ENCODE data around the gene ZNF423.

Gene ZNF423

DNA sequence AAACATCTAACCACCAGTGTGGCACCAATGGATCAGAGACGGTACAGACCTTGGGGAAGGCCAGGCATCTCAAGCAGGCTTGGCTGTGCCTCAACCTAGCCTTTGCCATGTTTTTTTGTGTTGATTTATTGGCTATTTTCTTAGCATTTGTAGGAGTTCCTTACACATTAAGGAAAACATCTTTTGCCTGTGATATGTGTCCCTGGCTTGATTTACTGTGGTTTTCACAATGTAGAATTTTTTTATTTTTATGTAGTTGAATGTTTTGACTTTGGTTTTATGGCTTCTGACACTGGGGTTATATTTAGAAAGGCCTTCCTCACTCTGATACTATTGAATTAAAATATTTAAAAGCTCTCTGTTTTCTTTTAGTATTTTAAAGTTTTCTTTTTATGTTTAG lies 132.6 kb downstream of the ZNF423 start:
- Histone ChIP-seq H3K9me2 (replicated peaks; ENCODE audit: insufficient read depth, low read length) (no peaks in the 10 kb centered on the region), H3K79me2 (ENCODE audit: low read length) (no peaks in the 10 kb centered on the region), H3K27me3 (replicated peaks; ENCODE audit: insufficient read depth, low read length) (peaks cover 15% of the 10 kb centered on the region; the same call in 1 of the 2 replicates), H4K20me1 (ENCODE audit: insufficient read depth, low read length) (no peaks in the 10 kb centered on the region), H3K4me3 (ENCODE audit: low read length) (no peak overlapping the region), H3K27ac (ENCODE audit: low read length) (no peak overlapping the region), H3K9me3 (replicated peaks; ENCODE audit: insufficient read depth, low read length) (no peaks in the 10 kb centered on the region), H3F3A (ENCODE audit: insufficient read depth, low read length) (no peaks in the 10 kb centered on the region), H3K9ac (ENCODE audit: low read length) (no peak overlapping the region), H2AFZ (ENCODE audit: low read length) (no peak overlapping the region), H3K4me2 (ENCODE audit: low read depth, low read length) (no peak overlapping the region), H3K4me1 (ENCODE audit: low read length) (no peaks in the 10 kb centered on the region), H3K36me3 (replicated peaks; ENCODE audit: insufficient read depth, low read length) (no peaks in the 10 kb centered on the region)
- TF ChIP-seq EZH2phosphoT487 (IDR thresholded peaks at IDR 0.05; ENCODE audit: low read length) = no peak
- TF ChIP-seq CTCF (IDR thresholded peaks at IDR 0.05; ENCODE audit: low read length) = no peak
- no peak for TF ChIP-seq EZH2 (optimal IDR thresholded peaks at IDR 0.05; ENCODE audit: low read depth, low read length)
- no peak for DNase-seq

GRCh38 chr16:49720225-49720624 lies 135.7 kb downstream of the ZNF423 start:
- H3K27me3 ChIP-seq (replicated peaks; ENCODE audit: insufficient read depth, low read length) = peaks cover 15% of the 10 kb centered on the region; the same call in 1 of the 2 replicates
- no peaks in the 10 kb centered on the region for H3K36me3 ChIP-seq (replicated peaks; ENCODE audit: insufficient read depth, low read length)
- DNase-seq = no peak
- H3K9me2 ChIP-seq (replicated peaks; ENCODE audit: insufficient read depth, low read length) = no peaks in the 10 kb centered on the region
- no peak overlapping the region for H2AFZ ChIP-seq (ENCODE audit: low read length)
- no peak overlapping the region for H3K9ac ChIP-seq (ENCODE audit: low read length)
- H3F3A ChIP-seq (ENCODE audit: insufficient read depth, low read length) = no peaks in the 10 kb centered on the region
- no peak overlapping the region for H3K4me2 ChIP-seq (ENCODE audit: low read depth, low read length)
- no peak overlapping the region for H3K4me3 ChIP-seq (ENCODE audit: low read length)
- H3K4me1 ChIP-seq (ENCODE audit: low read length) = no peaks in the 10 kb centered on the region
- TF ChIP-seq CTCF (IDR thresholded peaks at IDR 0.05; ENCODE audit: low read length) (no peak), EZH2 (optimal IDR thresholded peaks at IDR 0.05; ENCODE audit: low read depth, low read length) (no peak), EZH2phosphoT487 (IDR thresholded peaks at IDR 0.05; ENCODE audit: low read length) (no peak)
- no peaks in the 10 kb centered on the region for H4K20me1 ChIP-seq (ENCODE audit: insufficient read depth, low read length)
- H3K27ac ChIP-seq (ENCODE audit: low read length) = no peak overlapping the region
- no peaks in the 10 kb centered on the region for H3K79me2 ChIP-seq (ENCODE audit: low read length)
- H3K9me3 ChIP-seq (replicated peaks; ENCODE audit: insufficient read depth, low read length) = no peaks in the 10 kb centered on the region

DNA sequence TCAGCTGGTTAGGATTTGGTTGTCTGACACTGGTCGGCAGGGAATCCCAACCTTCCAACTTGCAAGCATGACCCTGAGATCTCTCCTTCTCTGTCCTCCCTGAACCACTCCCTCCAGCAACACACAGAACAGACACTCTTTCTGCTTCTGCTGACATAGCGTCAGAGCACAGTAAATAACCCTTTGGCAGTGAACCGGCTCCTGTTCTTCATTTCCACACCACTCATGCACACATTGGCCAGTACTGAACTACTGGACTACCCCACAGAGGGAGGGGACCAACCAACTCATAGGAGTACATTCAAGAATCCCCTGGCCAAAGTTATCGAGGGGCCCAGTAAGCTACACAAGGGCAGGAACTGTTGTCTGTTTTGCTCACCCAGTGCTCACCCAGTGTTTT lies 138.2 kb downstream of the ZNF423 start:
- no peak overlapping the region for H2AFZ ChIP-seq (ENCODE audit: low read length)
- TF ChIP-seq EZH2 (optimal IDR thresholded peaks at IDR 0.05; ENCODE audit: low read depth, low read length) = no peak
- TF ChIP-seq CTCF (IDR thresholded peaks at IDR 0.05; ENCODE audit: low read length) = no peak
- no peak for TF ChIP-seq EZH2phosphoT487 (IDR thresholded peaks at IDR 0.05; ENCODE audit: low read length)

More for the DNA sequence above, 138.2 kb downstream of the ZNF423 start:
- no peaks in the 10 kb centered on the region for H4K20me1 ChIP-seq (ENCODE audit: insufficient read depth, low read length)
- no peak overlapping the region for H3K9ac ChIP-seq (ENCODE audit: low read length)
- H3K4me2 ChIP-seq (ENCODE audit: low read depth, low read length) = no peak overlapping the region
- H3K27ac ChIP-seq (ENCODE audit: low read length) = no peak overlapping the region
- H3K4me1 ChIP-seq (ENCODE audit: low read length) = no peaks in the 10 kb centered on the region
- H3K9me2 ChIP-seq (replicated peaks; ENCODE audit: insufficient read depth, low read length) = no peaks in the 10 kb centered on the region
- H3K4me3 ChIP-seq (ENCODE audit: low read length) = no peak overlapping the region
- H3K27me3 ChIP-seq (replicated peaks; ENCODE audit: insufficient read depth, low read length) = peaks cover 15% of the 10 kb centered on the region; the same call in 1 of the 2 replicates
- no peaks in the 10 kb centered on the region for H3F3A ChIP-seq (ENCODE audit: insufficient read depth, low read length)
- H3K79me2 ChIP-seq (ENCODE audit: low read length) = no peaks in the 10 kb centered on the region
- no peak for DNase-seq
- no peaks in the 10 kb centered on the region for H3K36me3 ChIP-seq (replicated peaks; ENCODE audit: insufficient read depth, low read length)
- H3K9me3 ChIP-seq (replicated peaks; ENCODE audit: insufficient read depth, low read length) = no peaks in the 10 kb centered on the region

All from MM.1S (cell line).